ENCODE data around the gene ADARB1.

ADARB1 gene

DNA sequence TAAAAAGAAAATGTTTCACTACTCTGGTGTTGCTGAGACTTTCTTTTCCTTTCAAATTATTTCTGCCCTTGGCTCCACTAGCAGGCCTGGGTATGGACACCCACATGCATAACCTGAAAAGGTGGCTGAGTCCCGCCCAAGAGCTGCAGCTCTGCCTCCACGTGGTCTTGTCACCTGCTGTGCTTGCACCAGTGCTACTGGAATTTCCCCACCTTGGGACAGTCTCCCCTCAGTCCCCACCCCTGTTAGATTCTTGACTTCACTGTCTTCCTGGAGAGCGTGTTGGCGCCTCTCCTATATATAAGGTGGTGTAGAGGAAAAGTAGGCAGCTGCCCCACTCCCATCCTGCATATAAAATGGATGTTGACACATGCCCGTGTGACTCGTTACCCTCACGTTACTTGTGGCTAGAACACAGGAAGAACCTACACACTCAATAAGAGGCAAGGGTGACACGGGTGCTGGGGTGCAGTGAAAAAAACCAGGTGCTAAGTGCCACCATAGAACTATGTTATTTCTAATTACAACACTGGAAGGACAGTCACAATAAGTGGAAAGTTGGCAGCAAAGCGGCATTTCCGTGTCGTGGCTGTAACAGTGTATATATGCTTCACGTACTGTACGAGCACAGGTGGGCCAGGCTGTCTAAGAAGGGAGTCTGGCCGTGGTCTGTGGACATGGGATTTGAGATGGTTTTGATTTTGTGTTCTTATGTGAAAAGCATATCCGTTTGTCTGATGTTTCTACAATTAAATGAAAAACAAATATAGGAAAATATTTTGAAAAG is 152.4 kb downstream of the ADARB1 start:
- no peak for DNase-seq (ENCODE audit: low read depth in 2 of 2)

DNA sequence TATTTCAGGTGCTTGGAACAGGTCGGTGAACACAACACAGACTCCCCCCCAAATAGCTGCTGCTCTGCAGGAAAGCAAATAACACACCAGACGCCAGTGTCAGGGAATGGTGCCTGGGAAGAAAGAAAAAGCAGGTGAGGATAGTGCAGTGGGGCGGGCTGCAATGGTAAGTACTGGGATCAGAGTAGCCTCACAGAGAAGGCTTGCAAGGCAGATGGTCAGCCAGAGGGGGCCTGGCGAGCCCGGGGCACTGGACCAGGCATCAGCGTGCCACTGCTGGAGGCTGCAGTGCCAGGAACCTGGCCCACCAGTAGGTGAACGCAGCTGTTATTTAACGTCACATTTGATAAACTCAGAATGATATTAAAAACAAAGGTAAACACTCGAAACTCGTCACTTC is 153.4 kb downstream of the ADARB1 start:
- DNase-seq (ENCODE audit: low read depth in 2 of 2) = no peak

DNA sequence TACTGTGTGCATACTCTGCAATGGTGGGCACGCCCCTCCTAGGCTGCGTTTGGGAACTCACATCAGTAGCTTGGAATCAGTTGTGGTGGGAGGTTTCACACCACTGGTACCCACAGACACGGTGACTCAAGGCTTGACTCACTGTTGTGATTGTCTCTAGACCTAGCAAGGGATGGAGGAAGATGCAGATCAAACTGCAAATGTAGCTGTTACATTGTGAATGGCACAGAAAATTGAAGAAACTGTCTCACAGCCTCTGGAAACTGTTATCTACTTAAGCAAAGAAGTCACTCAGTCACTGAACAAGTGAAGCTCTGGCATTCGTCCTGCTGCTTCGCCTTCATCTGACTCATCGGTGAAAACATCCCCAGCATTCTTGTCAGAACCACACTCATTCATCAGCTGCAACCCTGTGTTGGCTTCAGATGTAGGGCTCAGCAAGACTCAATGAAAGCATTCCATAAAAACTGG is 153.8 kb downstream of the ADARB1 start:
- DNase-seq (ENCODE audit: low read depth in 2 of 2) = peak; percentile 51 to 64

DNA sequence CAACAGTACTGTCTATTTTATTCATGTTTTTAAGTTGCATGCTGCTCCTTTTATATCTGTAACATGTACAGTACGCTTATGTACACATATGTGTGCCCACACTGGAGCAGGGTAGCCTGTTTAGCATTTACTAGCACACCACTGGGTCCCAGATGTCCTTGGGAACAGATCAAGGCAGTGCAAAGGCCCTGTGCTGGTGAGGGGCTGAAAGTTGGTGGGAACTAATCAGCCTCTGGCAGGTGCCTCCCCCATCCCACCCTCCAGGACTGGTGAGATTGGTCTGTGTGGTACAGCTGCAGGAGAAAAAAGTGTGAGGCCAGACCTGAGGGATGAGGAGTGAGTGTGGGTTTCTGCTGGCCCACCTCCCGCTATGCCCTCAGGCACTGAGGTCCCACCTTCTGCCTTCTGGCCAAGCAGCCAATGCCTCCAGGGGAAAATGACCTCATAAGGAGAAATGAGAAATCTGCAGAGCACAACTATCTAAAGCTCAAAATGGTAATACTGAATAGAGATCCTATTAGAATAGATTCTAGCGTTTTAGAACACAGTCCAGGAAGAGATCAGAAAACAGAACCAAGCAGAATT is 154.4 kb downstream of the ADARB1 start:
- no peak for DNase-seq (ENCODE audit: low read depth in 2 of 2)

DNA sequence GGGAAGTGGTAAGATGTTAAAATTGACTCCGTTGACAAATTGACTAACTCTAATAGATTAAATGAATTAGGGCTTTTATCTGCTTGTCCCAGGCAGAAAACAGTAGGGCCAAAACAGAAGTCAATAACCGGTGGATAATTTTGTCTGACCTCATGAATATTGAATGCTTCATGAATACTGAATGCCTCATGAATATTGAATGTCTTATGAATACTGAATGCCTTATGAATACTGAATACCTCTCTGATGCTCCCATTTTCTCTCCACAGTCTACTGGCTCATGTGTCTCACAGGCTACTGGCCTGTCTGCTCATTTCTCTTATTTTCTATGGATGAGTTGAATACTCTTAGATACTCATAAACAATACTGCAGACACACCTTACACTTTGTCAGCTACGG is 157.3 kb downstream of the ADARB1 start:
- DNase-seq (ENCODE audit: low read depth in 2 of 2) = no peak

DNA sequence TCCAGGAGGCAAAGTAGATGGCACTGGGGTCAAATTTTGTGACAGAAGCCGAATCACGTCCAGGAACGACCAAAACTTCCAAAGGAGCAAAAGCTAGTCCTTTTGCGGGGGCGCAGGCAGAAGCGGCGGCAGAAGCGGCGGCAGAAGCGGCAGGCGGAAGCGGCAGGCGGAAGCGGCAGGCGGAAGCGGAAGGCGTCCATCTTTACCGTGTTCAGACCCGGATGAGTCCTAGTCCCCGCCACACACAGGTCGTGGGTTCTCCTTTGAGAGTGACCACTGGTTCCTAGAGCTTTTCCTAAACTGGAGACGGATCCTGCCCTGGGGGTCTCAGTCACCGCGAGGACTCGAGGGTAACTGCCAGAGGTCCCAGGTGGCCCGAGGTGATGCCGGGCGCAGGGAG is 159.7 kb downstream of the ADARB1 start:
- no peak for DNase-seq (ENCODE audit: low read depth in 2 of 2)

DNA sequence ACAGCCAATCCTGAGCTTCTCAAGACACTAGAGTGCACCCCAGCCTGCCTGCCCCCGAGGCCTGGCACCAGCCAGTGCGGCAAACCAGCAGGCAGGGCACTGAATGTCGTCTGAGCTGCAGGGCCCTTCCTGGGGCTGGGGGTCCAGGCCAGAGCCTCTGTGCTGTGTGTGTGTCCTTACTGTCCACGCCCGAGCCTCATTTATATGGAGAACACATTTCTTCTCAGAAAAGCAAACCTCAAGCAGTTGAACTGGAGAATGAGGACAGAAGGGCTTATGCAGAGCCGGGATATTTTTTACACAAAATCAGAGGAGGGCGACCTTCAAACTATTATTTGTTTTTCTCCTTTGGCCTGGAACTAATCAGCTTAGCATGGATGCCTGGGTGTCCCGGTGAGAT is 160.6 kb downstream of the ADARB1 start:
- DNase-seq (ENCODE audit: low read depth in 2 of 2) = no peak

DNA sequence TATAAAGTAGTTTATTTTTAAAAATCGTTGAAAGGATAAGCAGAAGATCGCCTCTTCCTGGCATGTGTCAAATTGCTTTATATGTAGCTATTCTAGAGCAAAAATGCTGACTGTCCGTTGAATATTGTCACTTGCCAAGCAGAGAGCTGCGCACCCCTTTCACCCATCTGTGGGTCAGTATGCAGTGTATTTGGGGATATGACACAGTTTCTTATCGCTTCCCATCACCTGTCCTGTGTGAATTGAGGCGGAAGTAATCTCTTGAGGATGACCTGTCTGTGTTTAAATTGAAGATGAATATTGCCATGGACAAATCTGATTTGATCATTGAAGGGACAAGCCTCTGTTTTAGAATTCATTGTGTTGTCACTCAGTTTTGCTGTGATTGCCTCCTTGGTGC is 161.1 kb downstream of the ADARB1 start:
- DNase-seq (ENCODE audit: low read depth in 2 of 2) = no peak

DNA sequence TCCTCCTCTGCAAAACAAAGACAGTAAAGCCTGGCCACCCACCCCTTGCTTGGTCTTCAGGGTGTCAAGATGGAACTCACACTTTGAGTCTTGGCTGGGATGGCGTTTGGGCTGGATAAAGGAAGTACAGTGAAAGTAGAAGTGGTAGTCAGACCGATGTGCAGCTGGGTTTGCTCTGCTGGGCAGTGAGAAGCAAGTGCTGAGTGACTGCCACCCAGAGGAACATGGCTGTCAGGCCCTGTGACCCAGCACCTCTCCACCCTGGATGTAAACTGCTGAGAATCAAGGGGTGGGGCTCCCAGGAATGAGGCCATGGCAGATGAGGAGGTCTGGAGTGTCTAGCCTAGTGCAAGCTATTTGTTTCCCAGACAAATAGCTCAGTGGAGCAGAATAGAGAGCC is 162.1 kb downstream of the ADARB1 start:
- no peak for DNase-seq (ENCODE audit: low read depth in 2 of 2)

DNA sequence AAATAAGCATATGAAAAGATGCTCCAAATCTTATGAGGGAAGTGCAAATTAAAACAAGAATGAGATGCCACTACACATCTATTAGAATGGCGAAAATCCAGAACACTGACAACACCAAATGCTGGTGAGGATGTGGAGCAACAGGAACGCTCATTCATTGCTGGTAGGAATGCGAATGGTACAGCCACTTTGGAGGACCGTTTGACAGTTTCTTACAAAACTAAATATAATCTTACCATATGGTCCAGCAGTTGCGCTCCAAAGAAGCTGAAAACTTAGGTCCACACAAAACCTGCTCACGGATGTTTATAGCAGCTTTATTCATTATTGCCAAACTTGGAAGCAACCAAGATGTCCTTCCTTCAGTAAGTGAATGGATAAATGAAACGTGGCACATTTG is 163.0 kb downstream of the ADARB1 start:
- no peak for DNase-seq (ENCODE audit: low read depth in 2 of 2)

DNA sequence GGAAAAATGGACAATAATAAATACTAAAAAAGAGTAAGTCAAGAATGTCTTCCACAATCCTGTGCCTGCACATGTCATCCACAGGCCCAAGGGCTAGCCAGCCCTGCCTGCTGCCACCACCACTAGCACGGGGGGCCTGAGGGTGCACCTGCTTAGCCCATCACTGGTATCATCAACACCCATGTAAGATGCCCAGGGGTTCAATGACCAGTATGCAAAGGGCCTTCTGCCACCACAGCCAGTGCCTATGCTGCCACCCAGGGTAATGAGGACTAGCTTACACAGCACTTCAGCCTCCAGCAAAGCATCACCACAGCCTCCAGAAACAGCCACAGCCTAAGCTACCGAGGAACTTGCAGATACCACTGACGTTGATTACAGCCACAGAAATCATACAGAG is 167.0 kb downstream of the ADARB1 start:
- no peak for DNase-seq (ENCODE audit: low read depth in 2 of 2)

DNA sequence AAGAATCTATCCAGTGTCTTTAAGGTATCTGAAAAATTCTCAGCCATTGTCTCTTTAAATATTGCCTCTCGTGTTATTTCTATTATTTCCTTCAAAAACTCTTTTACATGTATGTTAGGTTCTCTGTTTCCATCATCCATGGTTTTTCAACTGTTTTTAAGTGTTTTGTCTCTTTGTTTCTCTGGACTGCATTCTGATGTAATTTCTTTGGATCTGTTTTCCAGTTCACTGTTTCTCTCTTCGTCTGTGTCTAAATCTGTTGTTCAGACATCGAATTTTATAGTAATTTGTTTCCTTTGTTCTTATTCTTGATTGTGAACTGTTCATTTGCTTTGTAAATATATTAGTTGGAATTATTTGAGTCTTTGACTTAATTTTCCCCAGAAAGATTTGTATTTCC is 169.2 kb downstream of the ADARB1 start:
- no peak for DNase-seq (ENCODE audit: low read depth in 2 of 2)

DNA sequence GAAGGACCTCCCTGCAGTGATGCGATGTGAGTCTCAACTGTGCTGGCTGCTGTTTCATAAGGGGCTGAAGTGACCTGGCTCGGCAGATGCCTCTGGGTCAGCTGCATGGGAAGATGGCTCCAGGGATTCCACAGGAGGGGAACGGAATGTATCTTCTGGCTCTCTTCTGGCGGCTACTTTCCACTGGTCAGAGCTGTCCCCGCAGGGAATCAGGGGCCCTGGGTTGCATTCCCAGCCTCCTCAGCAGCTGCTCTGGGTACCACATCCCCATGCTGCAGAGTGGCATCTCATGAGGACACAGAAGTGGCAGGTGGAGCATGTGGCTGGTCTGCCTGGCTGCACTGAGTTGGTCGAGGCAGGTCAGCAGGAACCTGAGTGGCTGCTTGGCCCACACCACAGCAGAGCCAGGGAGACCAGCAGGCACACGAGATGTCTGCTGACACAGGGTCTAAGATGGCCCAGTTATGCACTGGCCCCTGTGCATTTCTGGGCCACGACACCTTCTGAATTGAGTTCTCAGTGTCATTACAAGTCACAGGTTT is 170.5 kb downstream of the ADARB1 start:
- no peak for DNase-seq (ENCODE audit: low read depth in 2 of 2)

DNA sequence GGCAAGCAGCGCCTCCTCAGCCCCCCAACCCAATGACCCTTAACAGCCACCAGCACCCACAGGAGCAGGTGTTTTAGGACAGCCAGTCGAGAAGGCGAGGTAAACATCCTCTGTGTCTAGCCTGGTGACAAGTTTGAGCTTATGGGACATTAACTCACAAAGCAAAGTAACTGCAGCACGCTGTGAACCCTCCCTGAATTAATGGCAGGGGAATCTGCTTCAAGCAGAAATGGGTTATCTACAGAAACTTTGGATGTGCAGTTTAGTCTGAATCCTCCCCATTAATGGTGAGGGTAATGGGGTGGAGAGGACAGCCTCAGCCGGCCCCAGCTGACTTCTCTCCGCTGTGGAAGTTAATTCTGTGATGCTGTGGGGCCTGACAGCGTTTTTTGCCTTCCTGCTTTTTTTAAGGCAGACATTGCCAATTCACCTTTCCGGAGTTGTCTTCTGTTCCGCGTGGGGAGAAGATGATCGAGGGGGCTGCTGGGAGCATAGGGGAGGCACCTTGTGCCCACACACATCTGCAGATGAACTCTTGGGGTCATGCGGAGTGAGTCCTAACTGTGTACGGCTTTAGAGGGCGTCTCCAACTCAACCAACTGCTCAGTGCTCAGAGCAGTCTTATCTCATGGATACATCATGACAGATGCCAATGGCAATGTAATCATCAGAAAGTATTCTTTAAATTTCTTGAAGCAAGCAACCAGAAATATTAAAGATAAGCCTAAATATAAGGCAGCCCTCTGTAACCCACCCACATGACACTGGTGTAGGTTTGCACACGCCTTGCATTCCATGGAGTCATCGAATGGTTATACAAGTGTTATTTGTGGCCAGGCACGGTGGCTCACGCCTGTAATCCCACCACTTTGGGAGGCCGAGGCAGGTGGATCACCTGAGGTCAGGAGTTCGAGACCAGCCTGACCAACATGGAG is 172.3 kb downstream of the ADARB1 start:
- DNase-seq (ENCODE audit: low read depth in 2 of 2) = no peak

DNA sequence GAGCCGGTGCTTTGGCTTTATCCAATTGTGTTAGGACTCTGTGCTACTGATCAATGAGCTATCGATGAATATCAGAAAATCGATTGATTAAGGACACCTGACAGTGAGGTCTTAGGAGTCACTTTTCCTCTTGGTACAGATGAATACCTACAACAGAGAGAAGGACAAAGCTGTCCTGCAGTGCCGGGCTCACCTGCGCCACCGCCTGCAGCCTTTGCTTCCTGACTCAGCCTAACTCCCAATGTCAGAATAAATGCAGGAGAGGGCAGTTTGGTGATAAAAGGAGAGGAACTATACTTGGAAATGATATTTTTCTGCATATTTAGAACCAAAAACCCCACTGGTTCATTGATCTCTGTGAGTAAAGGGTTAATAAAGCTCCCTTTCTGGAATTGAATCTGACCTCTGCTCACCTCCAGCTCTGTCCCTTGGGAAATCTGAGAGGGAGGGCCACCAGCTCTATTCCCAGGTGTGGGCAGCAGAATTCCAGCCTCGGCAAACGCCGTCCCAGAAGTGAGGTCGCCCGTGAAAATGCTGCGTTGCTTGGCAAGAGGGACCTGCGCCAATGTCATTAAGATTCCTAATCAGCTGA is 174.0 kb downstream of the ADARB1 start:
- no peak for DNase-seq (ENCODE audit: low read depth in 2 of 2)

DNA sequence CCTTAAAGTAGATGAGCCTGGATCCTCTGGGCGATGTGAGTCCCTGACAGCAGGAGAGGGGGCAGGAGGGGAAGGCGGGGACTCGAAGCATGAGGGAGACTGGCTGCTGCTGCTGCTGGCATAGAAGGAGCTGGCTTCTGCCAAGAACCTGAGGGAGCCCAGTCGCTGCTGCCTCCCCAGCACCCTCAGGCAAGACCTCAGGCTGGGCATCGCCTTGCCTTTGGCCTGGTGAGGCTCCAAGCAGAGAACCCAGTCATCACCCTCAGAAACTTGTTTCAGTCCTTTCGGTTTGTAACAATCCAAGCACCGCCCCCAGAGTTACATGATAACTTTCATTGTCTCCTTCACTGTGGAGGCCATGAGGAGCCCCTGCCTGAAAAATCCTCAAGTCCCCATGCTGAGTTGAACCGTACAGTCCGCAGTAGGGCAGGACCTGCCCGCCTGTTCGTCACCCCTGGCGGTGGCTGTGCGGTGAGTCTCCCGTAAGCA is 174.6 kb downstream of the ADARB1 start:
- DNase-seq (ENCODE audit: low read depth in 2 of 2) = no peak

DNA sequence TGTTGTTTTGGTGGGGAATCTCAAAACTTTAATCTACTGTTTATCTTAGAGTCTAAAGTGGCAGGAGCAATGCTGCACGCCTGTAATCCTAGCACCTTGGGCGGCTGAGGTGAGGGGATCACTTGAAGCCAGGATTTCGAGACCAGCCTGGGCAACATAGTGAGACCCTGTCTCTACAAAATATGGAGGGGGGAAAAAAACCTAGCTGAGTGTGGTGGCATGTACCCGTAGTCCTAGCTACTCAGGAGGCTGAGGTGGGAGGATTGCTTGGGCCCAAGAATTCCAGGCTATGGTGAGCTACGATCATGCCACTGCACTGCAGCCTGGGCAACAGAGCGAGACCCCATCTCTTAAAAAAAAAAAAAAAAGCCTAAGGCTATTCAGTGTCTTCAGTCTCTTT is 175.2 kb downstream of the ADARB1 start:
- DNase-seq (ENCODE audit: low read depth in 2 of 2) = no peak

DNA sequence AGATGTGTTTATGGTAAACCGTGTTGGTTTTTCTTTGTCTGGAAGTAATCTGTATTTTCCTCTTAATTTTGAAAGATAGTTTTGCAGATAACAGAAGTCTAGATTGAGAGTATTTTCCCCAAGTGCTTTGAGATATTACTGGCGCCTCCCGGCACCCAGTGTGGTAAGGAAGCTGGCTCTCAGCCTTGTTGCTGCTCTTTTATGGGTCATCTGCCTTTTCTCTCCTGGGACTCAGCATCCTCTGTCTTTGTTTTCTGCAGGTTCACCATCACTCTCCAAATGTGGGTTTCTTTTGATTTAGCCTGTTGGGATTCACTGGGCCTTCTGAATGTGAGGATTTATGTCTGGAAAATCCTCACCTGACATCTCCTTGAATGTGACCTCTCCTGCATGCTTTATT is 175.9 kb downstream of the ADARB1 start:
- DNase-seq (ENCODE audit: low read depth in 2 of 2) = no peak

DNA sequence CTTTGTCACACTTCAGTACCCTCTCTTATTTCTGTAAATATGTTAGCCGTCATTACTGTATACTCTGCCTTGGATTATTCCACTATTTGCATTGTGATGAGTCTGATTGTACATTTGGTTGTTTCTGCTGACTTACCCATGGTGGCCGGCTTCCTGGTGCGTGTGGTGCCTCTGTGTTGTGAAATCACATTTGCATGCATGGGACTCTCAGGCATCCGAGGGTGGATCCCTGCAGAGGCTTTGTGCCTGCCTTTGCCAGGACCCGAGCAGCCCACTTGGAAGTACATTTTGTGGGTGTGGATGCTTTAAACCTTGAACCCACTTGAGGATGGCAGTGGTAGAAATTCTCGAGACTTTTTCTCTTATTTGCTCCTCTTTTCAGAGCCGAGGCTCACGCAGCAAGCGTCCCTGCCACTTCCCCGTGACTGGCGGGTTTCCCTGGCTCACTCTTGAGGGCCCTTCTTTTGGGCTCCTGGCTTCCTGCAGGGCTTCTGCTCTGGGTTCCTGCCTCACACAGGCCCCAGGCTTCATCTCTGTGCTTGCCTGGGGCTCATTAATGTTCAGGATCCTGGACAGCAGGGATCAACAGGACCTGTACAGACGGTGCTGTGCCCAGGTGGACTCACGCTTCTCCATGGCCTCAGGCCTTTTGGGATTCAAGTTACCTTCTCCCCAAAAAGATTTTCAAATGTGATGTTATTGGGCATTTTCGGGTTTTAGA is 176.7 kb downstream of the ADARB1 start:
- DNase-seq (ENCODE audit: low read depth in 2 of 2) = no peak

DNA sequence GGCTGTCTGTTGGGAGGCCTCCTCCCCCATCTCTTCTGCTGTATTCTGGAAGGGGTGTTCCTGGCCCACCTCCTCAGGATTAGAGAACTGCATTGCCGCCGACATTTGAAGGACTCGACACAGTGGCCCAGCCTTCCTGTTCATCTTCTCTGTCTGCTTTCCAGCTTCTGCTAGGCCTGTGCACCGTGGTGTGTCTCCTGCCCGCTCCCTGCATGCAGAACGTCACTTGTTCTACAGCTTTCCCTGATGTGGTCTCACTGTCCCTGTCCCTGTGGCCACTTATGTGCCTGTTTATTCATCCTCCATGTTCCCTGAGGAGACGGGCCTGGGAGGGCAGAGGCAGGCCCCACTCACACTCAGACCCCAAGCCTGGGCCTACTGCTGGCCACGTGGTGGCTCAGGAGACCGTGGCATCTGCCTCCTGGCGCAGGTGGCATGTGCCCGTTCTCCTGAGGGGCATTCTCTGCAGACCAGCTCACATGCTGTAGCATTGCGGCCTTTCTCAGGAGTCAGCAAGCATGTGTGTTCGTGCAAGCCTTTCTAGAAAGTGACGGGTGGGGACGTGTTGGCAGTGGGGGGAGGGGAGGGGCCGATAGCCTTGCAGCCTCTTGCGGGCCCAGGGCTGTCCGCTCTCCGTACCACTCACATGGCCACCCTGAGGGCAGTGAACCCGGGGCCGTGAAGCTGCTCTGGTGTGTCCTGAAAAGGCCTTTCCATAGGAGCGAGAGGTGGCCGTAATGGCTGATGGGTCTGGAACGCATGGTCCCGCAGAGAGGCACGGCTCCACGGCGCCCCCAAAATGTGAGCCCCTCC is 177.5 kb downstream of the ADARB1 start:
- no peak for DNase-seq (ENCODE audit: low read depth in 2 of 2)
